B cell (primary cell): Measurements from ENCODE around the gene CNPY3. TPM values are rescaled to one million over a fixed set of nuclear protein-coding genes. Genes with fewer than 3 reads are reported as not detected.

Experiments used
- ATAC-seq: fragments of 200-7000 bp; cut with Tn5 transposase; one replicate; pipeline ENCODE4 v1.10.0; 2021; ENCODE audit warnings: low read depth, mild to moderate bottlenecking, moderate number of reproducible peaks, moderate library complexity
- CTCF ChIA-PET: fragments of 350-600 bp; sonication (Branson Sonifier 250); formaldehyde crosslinking; loops from one replicate; lab custom pipeline; 2021; ENCODE audit warnings: antibody characterized with exemption, inconsistent platforms; lab: Charles Lee
- POLR2A ChIA-PET: fragments of 350-600 bp; sonication (Branson Sonifier 250); formaldehyde crosslinking; loops from one replicate; lab custom pipeline; 2021; ENCODE audit warnings: antibody characterized with exemption; lab: Charles Lee
- DNase-seq: peaks from one replicate; pipeline ENCODE4 v3.0.0; 2013
- H2AFZ ChIP-seq: 2 replicates; pipeline ENCODE4 v1.6.1; 2012; ENCODE audit warnings: mild to moderate bottlenecking, low read depth, low read length; ENCODE audit not compliant: insufficient read depth, poor library complexity, severe bottlenecking
- H3K27ac ChIP-seq, 2 donors: 1 replicate in 1 of 2; 2 replicates in 1 of 2; pipeline ENCODE4 v1.5.1; 2012 to 2013; ENCODE audit warnings: low read length in 2 of 2, mild to moderate bottlenecking in 2 of 2, moderate library complexity in 1 of 2
- H3K27me3 ChIP-seq, 4 experiments: fragments of 200-600 bp in 1 of 4; sonication (generic) in 1 of 4; replicated peaks in 1 of 4; 1 replicate in 2 of 4; 2 replicates in 2 of 4; pipeline versions ENCODE4 v1.6.1 to v1.7.0; 2013 to 2016; ENCODE audit warnings: low read length in 3 of 4, mild to moderate bottlenecking in 2 of 4, mixed read lengths in 1 of 4, moderate library complexity in 1 of 4; ENCODE audit not compliant: insufficient read depth in 4 of 4, control insufficient read depth in 3 of 4; ENCODE audit errors: control extremely low read depth in 1 of 4
- H3K36me3 ChIP-seq, 2 experiments: replicated peaks in 1 of 2; 1 replicate in 1 of 2; 2 replicates in 1 of 2; pipeline versions ENCODE4 v1.6.1 to v1.7.1; 2013; ENCODE audit warnings: low read length in 1 of 2; ENCODE audit not compliant: insufficient read depth in 2 of 2, control insufficient read depth in 1 of 2; ENCODE audit errors: control extremely low read depth in 1 of 2, extremely low read depth in 1 of 2
- H3K4me1 ChIP-seq, 2 donors: fragments of 200-600 bp in 1 of 2; sonication (generic) in 1 of 2; 1 replicate in 1 of 2; 2 replicates in 1 of 2; pipeline versions ENCODE4 v1.5.1 to v1.6.1; 2013 to 2017; ENCODE audit warnings: low read length in 2 of 2; ENCODE audit not compliant: control insufficient read depth in 2 of 2, insufficient read depth in 2 of 2
- H3K4me2 ChIP-seq: replicated peaks from 2 replicates; pipeline ENCODE3; 2012; ENCODE audit warnings: mild to moderate bottlenecking, low read depth, low read length; ENCODE audit not compliant: poor library complexity, severe bottlenecking
- H3K4me3 ChIP-seq, 5 experiments: fragments of 200-600 bp in 1 of 5; sonication (generic) in 1 of 5; 1 replicate in 3 of 5; 2 replicates in 2 of 5; pipeline versions ENCODE4 v1.5.1 to v1.7.0; 2011 to 2016; ENCODE audit warnings: low read length in 4 of 5, mild to moderate bottlenecking in 4 of 5, low read depth in 2 of 5, control low read depth in 1 of 5, moderate library complexity in 1 of 5; ENCODE audit not compliant: insufficient read depth in 1 of 5; ENCODE audit errors: control extremely low read depth in 1 of 5, extremely low read depth in 1 of 5
- H3K79me2 ChIP-seq: fragments of 200-600 bp; sonication (generic); one replicate; pipeline ENCODE4 v1.6.0; 2016; ENCODE audit warnings: low read length; ENCODE audit not compliant: control insufficient read depth, insufficient read depth
- H3K9ac ChIP-seq: fragments of 200-600 bp; sonication (generic); 2 replicates; pipeline ENCODE4 v1.6.1; 2017; ENCODE audit warnings: mild to moderate bottlenecking, low read length, moderate library complexity
- H3K9me3 ChIP-seq, 3 donors: one replicate each; pipeline versions ENCODE4 v1.6.1 to v1.7.1; 2013; ENCODE audit warnings: low read length in 2 of 3; ENCODE audit not compliant: control insufficient read depth in 2 of 3, insufficient read depth in 1 of 3; ENCODE audit errors: control extremely low read depth in 1 of 3
- H4K20me1 ChIP-seq: 2 replicates; pipeline ENCODE4 v1.6.0; 2012; ENCODE audit warnings: mild to moderate bottlenecking, low read length; ENCODE audit not compliant: insufficient read depth, control insufficient read depth, poor library complexity, severe bottlenecking
- H3K27ac Mint-ChIP-seq: one replicate; pipeline ENCODE4 v1.8.0; 2021; ENCODE audit warnings: mixed read lengths
- H3K27me3 Mint-ChIP-seq: one replicate; pipeline ENCODE4 v1.8.0; 2021; ENCODE audit warnings: mixed read lengths
- H3K4me1 Mint-ChIP-seq: one replicate; pipeline ENCODE4 v1.8.0; 2021; ENCODE audit warnings: mixed read lengths
- H3K4me3 Mint-ChIP-seq: one replicate; pipeline ENCODE4 v1.8.0; 2021; ENCODE audit warnings: mixed read lengths
- H3K9me3 Mint-ChIP-seq: one replicate; pipeline ENCODE4 v1.8.0; 2022; ENCODE audit warnings: mixed read lengths; ENCODE audit not compliant: insufficient read depth
- EZH2 ChIP-seq: IDR thresholded peaks from 2 replicates; pipeline ENCODE4 v1.6.1; 2012; ENCODE audit warnings: borderline replicate concordance, low read depth, mild to moderate bottlenecking, moderate library complexity, low read length; ENCODE audit not compliant: insufficient read depth, poor library complexity, severe bottlenecking
- WGBS: methylation state at CpG from one replicate; pipeline ENCODE4 v1.1.5; 2013; ENCODE audit warnings: missing lambda C conversion rate; ENCODE audit not compliant: insufficient coverage; 5-methylcytosine and 5-hydroxymethylcytosine counted together
- intact Hi-C: fragments of 100-400 bp; cut with micrococcal nuclease; formaldehyde crosslinking; loops from one replicate; pipeline ENCODE4 v1.10.0; 2022
- polyA plus RNA-seq: library from polyadenylated mRNA; depleted of rRNA; stranded (reverse); fragments of >200 nt; gene quantifications from 2 replicates; pipeline ENCODE4 v1.2.3, GENCODE V29; 2012
- total RNA-seq, 2 donors: library from RNA; stranded (reverse); fragments of 120-200 nt in 1 of 2; gene quantifications; 1 replicate in 1 of 2; 2 replicates in 1 of 2; pipeline versions ENCODE4 v1.2.3 to v1.2.4, GENCODE V29; 2013 to 2022
- TF ChIP-seq, protein P1 (sequence below): fragments of 200-600 bp; IDR thresholded peaks from one replicate; pipeline ENCODE4 v1.8.0; 2022; ENCODE audit warnings: antibody characterized with exemption, mild to moderate bottlenecking

CNPY3 gene
- total and polyA plus RNA-seq, 2 donors (not counting 1 experiment from before 2014, with no cell fraction given) = 123 to 163 TPM

DNA sequence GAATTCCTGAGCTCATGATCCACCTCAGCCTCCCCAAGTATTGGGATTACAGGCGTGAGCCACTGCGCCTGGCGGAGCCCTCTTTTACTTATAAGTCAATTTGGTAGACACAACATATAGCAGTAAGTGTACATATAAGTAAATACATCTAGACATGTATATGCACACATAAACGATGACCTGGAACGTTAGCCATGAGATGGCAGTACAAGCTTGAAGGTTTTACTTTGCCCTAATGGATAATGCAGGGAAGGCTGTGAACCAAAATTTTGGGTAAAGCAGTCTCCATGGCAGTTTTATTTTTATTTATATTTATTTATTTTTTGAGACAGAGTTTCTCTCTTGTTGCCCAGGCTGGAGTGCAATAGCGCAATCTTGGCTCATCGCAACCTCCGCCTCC is 28.8 kb downstream of the CNPY3 start:
- no peak overlapping the region for H3K4me3 Mint-ChIP-seq
- ChIA-PET CTCF (no interaction called here), POLR2A (no interaction called here)
- H4K20me1 ChIP-seq = no peaks in the 10 kb centered on the region
- no CpG with 5 or more reads among the region's 8 CpGs for WGBS
- DNase-seq (no peak), ATAC-seq (no peak)
- no peaks in the 10 kb centered on the region for H3K9me3 ChIP-seq
- no peak overlapping the region for H3K27ac Mint-ChIP-seq
- H3K79me2 ChIP-seq = no peaks in the 10 kb centered on the region
- H3K4me2 ChIP-seq = no peak overlapping the region
- no peak overlapping the region for H3K27ac ChIP-seq
- H3K9ac ChIP-seq = no peak overlapping the region
- no peak overlapping the region for H2AFZ ChIP-seq
- TF ChIP-seq, protein P1, sequence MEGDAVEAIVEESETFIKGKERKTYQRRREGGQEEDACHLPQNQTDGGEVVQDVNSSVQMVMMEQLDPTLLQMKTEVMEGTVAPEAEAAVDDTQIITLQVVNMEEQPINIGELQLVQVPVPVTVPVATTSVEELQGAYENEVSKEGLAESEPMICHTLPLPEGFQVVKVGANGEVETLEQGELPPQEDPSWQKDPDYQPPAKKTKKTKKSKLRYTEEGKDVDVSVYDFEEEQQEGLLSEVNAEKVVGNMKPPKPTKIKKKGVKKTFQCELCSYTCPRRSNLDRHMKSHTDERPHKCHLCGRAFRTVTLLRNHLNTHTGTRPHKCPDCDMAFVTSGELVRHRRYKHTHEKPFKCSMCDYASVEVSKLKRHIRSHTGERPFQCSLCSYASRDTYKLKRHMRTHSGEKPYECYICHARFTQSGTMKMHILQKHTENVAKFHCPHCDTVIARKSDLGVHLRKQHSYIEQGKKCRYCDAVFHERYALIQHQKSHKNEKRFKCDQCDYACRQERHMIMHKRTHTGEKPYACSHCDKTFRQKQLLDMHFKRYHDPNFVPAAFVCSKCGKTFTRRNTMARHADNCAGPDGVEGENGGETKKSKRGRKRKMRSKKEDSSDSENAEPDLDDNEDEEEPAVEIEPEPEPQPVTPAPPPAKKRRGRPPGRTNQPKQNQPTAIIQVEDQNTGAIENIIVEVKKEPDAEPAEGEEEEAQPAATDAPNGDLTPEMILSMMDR = no peak
- TF ChIP-seq EZH2 = no peak
- H3K4me1 Mint-ChIP-seq = peaks cover 13% of the 10 kb centered on the region
- no peaks in the 10 kb centered on the region for H3K27me3 Mint-ChIP-seq
- peaks cover 0 to 12% (median 3%) of the 10 kb centered on the region in 4 experiments for H3K27me3 ChIP-seq
- H3K36me3 ChIP-seq = no peaks in the 10 kb centered on the region
- intact Hi-C loops = no loop called here
- no peaks in the 10 kb centered on the region for H3K9me3 Mint-ChIP-seq
- no peak overlapping the region for H3K4me3 ChIP-seq
- H3K4me1 ChIP-seq = peaks cover 9 to 16% of the 10 kb centered on the region in 2 donors

DNA sequence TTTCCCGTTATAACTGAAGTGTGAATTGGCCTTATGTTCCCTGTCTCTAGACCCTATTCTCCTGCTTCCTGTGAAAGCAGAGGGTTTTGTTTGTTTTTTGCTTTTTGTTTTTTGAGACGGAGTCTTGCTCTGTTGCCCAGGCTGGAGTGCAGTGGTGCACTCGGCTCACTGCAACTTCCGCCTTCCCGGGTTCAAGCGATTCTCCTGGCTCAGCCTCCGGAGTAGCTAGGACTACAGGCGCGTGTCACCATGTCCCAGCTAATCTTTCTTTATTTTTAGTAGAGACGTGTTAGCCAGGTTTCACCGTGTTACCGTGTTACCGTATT is 30.6 kb downstream of the CNPY3 start:
- DNase-seq = no peak
- Histone ChIP-seq H3K4me2 (peak overlapping the region; percentile 85), H3K79me2 (no peaks in the 10 kb centered on the region), H3K4me1 (peaks cover 9 to 16% of the 10 kb centered on the region in 2 donors), H4K20me1 (no peaks in the 10 kb centered on the region), H3K27me3 (peaks cover 0 to 12% (median 3%) of the 10 kb centered on the region in 4 experiments), H3K9me3 (no peaks in the 10 kb centered on the region), H3K9ac (peak overlapping the region; percentile 65), H3K36me3 (peaks cover 0 to 8% of the 10 kb centered on the region in 2 experiments), H2AFZ (peak overlapping the region; percentile 77), H3K27ac (no peak overlapping the region), H3K4me3 (peak overlapping the region in 3 of 5 experiments; percentile 50 to 61 (median 57))
- POLR2A ChIA-PET = interaction anchor here (0.5 to 1.4 kb wide), 3 partner anchors 16 to 103 kb away, joined by 3 to 7 read pairs (median 3); no protein-coding TSS in a partner anchor
- no peak for ATAC-seq
- TF ChIP-seq EZH2 = no peak
- TF ChIP-seq, protein P1 = no peak
- 64% methylated on average over 9 of the region's 13 CpGs for WGBS
- CTCF ChIA-PET = interaction anchor here (1.0 kb wide), 1 partner anchor 59 kb away, joined by 3 read pairs; no protein-coding TSS in a partner anchor
- no peaks in the 10 kb centered on the region for H3K9me3 Mint-ChIP-seq
- H3K4me1 Mint-ChIP-seq = peaks cover 13% of the 10 kb centered on the region
- H3K27ac Mint-ChIP-seq = no peak overlapping the region
- intact Hi-C loops = loop anchor here (2.0 to 5.0 kb wide), 2 partner anchors 19 to 58 kb away; partner anchors contain the start of gene PEX6
- peak overlapping the region; percentile 78 for H3K4me3 Mint-ChIP-seq
- no peaks in the 10 kb centered on the region for H3K27me3 Mint-ChIP-seq
